ENCODE measurements around the gene PPM1D.
"Not testable (repeated sequence)": the region's sequence is repeated elsewhere in the genome, so short reads cannot be mapped to it uniquely, and the experiment has no call there.

The PPM1D gene

GRCh38 chr17:60599620-60600489 is at the start of gene PPM1D:
TSS of gene PPM1D (plus strand) at chr17:60600193. CDS start at chr17:60600415, 222 bp downstream.
- peak; percentile 95 for DNase-seq (ENCODE audit: low read depth)

DNA sequence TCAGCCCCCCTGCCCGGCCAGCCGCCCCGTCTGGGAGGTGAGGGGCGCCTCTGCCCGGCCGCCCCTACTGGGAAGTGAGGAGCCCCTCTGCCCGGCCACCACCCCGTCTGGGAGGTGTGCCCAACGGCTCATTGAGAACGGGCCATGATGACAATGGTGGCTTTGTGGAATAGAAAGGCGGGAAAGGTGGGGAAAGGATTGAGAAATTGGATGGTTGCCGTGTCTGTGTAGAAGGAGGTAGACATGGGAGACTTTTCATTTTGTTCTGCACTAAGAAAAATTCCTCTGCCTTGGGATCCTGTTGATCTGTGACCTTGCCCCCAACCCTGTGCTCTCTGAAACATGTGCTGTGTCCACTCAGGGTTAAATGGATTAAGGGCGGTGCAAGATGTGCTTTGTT is 47.7 kb upstream of the PPM1D start:
- DNase-seq (ENCODE audit: low read depth), result not testable (repeated sequence)

DNA sequence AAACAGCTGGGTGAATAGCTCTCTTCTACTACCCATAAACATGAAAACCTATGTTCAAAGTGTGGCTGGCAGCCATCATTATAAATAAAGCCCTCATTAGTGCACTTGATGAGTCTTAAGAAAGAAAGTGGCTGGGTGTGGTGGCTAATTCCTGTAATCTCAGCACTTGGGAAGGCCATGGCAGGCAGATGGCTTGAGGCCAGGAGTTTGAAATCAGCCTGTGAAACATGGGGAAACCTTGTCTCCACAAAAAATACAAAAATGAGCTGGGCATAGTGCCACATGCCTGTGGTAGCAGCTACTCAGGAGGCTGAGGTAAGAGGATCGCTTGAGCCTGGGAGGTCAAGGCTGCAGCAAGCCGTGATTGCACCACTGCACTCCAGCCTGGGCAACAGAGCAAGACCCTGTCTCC is 45.6 kb upstream of the PPM1D start:
- DNase-seq (ENCODE audit: low read depth), result no peak

- DNase-seq (ENCODE audit: low read depth), result no peak
Measured at GRCh38 chr17:60555786-60556185, 44.2 kb upstream of the PPM1D start.

DNA sequence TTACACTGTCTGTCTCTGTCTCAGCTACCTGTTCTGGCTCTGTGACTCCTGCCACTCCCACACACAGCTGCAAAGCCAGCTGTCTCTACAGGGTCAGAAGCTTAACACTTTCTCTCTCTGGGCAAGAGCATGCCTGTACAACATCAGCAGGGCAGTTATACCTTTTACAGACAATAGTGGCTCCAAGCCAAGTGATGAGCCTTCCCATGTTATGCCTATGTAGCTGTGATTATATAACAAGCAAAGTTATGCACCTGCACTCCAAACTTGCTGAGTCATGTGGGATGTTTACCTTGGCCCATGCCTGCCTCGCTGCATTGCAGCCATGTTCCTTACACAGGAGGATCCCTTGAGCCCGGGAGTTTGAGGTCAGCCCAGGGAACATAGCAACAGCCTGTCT is 42.2 kb upstream of the PPM1D start:
- DNase-seq (ENCODE audit: low read depth), result no peak

DNA sequence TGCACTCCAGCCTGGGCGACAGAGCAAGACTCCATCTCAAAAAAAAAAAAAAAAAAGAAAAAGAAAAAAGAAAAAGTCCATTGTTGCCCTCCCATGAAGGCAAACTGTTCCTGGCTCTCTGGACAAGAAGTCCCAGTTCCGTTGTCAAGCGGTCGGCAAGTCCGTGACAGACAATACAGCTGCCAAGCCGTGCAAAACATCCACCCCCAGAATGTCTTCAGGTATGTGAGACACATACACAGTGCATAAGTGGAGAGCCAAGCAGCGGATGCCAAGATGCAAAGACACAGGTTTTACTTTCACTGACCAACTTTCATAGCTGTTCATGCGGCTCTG is 40.4 kb upstream of the PPM1D start:
- DNase-seq (ENCODE audit: low read depth), result no peak

- DNase-seq (ENCODE audit: low read depth), result no peak
Measured at GRCh38 chr17:60559995-60560859, 39.8 kb upstream of the PPM1D start.

- DNase-seq (ENCODE audit: low read depth), result no peak
Measured at GRCh38 chr17:60560860-60561257, 39.1 kb upstream of the PPM1D start.

GRCh38 chr17:60562421-60562820 is 37.6 kb upstream of the PPM1D start:
- no peak for DNase-seq (ENCODE audit: low read depth)

DNA sequence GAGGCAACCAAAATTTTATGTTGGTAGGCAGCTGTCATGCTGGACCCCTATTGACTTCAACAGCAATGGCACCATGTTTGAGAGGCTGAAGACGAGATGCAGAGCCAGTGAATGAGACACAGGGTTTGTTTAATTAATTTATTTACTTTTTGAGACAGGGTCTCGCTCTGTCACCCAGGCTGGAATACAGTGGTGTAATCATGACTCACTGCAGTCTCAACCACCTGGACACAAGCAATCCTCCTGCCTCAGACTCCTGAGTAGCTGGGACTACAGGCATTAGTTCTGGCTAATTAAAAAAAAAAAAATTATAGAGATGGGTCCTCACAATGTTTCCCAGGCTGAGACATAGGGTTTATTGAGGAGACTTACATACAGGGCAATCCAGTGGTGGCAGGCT is 36.2 kb upstream of the PPM1D start:
- DNase-seq (ENCODE audit: low read depth), result no peak

DNA sequence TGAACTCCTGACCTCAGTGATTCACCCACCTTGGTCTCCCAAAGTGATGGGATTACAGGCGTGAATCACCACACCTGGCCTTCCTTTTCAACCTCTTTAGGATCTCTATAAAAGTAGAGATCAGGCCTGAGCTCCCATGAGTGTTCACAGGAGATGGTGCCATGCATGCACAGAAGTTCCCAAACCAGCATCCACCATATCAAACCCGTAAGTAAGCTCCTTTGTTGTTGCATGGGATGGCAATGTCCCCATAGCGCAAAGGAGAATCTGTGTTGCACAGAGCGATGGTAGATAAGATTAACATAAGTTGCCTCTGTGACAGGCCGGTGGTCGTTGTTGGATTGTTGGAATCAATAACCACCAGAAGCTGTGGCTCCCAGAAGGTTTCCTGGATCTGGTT is 34.8 kb upstream of the PPM1D start:
- no peak for DNase-seq (ENCODE audit: low read depth)

GRCh38 chr17:60573236-60574051 is 26.5 kb upstream of the PPM1D start:
- no peak for DNase-seq (ENCODE audit: low read depth)

DNA sequence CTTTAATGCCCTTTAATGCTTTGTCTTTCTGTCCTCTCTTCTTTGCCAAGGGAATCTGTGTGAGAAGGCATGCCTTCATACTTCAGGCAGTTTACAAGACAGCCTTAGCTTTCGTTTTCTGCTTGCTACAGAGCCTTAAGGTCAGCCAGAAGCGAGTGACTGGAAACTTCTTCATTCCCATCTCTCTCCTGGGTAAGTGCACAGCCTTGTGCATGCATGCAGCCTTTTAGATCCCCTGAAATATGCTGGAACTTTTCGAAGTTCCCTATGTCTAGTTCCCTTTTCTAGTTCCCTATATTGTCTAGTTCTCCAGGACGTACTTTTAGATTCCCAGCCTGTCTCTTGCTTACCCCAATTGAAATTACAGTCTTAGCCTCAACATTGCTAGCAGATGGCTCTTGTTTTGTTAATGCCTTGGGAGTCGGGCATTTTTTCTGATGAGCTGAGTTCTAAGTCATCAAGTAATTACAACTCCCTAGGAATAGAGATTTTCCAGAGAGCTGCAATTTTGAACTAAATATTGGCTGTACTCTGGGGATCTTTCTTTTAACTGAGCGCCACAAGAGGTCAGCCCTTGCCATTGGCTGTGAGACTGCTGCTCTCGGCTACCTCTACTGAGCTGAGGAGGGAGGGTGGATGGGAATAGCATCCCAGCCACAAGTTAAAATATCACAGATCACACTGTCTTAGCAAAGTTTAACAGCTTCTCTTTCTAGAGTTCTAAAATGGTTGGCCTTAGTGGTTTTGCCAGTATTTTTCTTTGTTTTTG is 22.7 kb upstream of the PPM1D start:
- no peak for DNase-seq (ENCODE audit: low read depth)

- no peak for DNase-seq (ENCODE audit: low read depth)
Measured at GRCh38 chr17:60579090-60579489, 20.9 kb upstream of the PPM1D start.

DNA sequence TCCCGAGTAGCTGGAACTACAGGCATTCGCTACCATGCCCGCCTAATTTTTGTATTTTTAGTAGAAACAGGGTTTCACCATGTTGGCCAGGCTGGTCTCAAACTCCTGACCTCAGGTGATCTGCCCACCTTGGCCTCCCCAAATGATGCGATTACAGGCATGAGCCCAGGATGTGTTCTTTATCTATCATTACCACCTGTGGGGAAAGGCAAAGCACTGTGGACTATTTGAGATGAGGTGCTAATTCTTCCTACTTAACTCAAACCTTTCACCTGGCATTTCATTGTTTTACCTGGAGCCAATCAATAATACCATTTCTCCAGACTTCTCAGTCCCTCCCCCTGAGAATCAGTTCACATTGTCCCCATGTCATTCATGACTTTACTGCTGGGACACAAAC is 20.4 kb upstream of the PPM1D start:
- no peak for DNase-seq (ENCODE audit: low read depth)

- no peak for DNase-seq (ENCODE audit: low read depth)
Measured at GRCh38 chr17:60583008-60583407, 17.0 kb upstream of the PPM1D start.

DNA sequence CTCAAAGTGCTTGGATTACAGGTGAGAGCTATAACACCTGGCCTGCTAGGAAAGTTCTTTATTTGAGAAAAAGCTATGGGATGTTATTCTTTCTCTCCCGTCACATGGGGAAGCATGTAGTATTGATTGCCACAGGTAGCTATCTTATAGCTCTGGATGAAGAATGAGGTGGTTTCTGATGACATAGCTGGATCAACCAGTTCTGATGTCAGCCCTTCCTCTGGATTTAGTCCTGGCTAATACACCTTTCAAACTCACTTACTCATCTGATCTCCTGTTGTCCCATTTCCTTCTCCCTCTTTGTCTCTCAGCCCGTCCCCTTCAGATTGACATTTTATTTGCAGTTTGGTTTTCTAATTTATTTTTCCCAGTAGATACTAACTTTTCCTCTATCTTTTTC is 14.1 kb upstream of the PPM1D start:
- no peak for DNase-seq (ENCODE audit: low read depth)

- DNase-seq (ENCODE audit: low read depth), result no peak
Measured at GRCh38 chr17:60586288-60586974, 13.6 kb upstream of the PPM1D start.

GRCh38 chr17:60590070-60590469 is 9.9 kb upstream of the PPM1D start:
- no peak for DNase-seq (ENCODE audit: low read depth)

- DNase-seq (ENCODE audit: low read depth), result no peak
Measured at GRCh38 chr17:60592750-60593149, 7.2 kb upstream of the PPM1D start.

GRCh38 chr17:60593441-60594036 is 6.5 kb upstream of the PPM1D start:
- DNase-seq (ENCODE audit: low read depth), result not testable (repeated sequence)

All from activated gamma-delta T cell treated with anti-CD3 and anti-CD28 coated beads, Interleukin-2, amount 50 U/mL, for 16 hours (primary cell).